ENCODE results near the gene HDAC5.

GRCh38 chr17:44062871-44063270, 60.6 kb downstream of the HDAC5 start:
- no peak for TF ChIP-seq CTCF (IDR thresholded peaks at IDR 0.05)
- no peak for TF ChIP-seq POLR2AphosphoS5 (IDR thresholded peaks at IDR 0.05)
- TF ChIP-seq EP300 (IDR thresholded peaks at IDR 0.05), result no peak
